ENCODE data around the gene NT5C3A. TPM values are rescaled to one million over a fixed set of nuclear protein-coding genes. Genes with fewer than 3 reads are reported as not detected.

NT5C3A gene
- total and polyA plus RNA-seq, 2 of the 13 experiments (the other 11 are each of a cell fraction or from before 2014, with no cell fraction given), result 16.9 to 34.0 TPM

GRCh38 chr7:33062782-33063443 lies 337 bp upstream of the NT5C3A start (continued):
- no peak for TF ChIP-seq E2F2 (CRISPR knock-in tag; IDR thresholded peaks at IDR 0.05; ENCODE audit: borderline replicate concordance)
- 0 out of 2 replicates have a peak, but pooled peaks have one; percentile 56 for TF ChIP-seq RARG (CRISPR knock-in tag; IDR thresholded peaks at IDR 0.05; ENCODE audit: low read depth)
- no peak for TF ChIP-seq NCOA5 (CRISPR knock-in tag; IDR thresholded peaks at IDR 0.05)
- peak; percentile 36; the same call in 1 of the 2 replicates for TF ChIP-seq ELF4 (CRISPR knock-in tag; IDR thresholded peaks at IDR 0.05; ENCODE audit: borderline replicate concordance)
- TF ChIP-seq ZNF749 (CRISPR knock-in tag; IDR thresholded peaks at IDR 0.05; ENCODE audit: borderline replicate concordance), result no peak
- TF ChIP-seq SP4 (CRISPR knock-in tag; IDR thresholded peaks at IDR 0.05), result peak; percentile 52
- TF ChIP-seq ZNF670 (CRISPR knock-in tag; IDR thresholded peaks at IDR 0.05; ENCODE audit: borderline replicate concordance), result peak; percentile 15; the same call in 1 of the 2 replicates
- TF ChIP-seq ZNF607 (CRISPR knock-in tag; IDR thresholded peaks at IDR 0.05; ENCODE audit: borderline replicate concordance), result peak; percentile 44; the same call in 1 of the 2 replicates
- TF ChIP-seq MIXL1 (CRISPR knock-in tag; IDR thresholded peaks at IDR 0.05), result 0 out of 2 replicates have a peak, but pooled peaks have one; percentile 18
- TF ChIP-seq ZNF224 (CRISPR knock-in tag; IDR thresholded peaks at IDR 0.05), result 0 out of 2 replicates have a peak, but pooled peaks have one; percentile 13
- peak; percentile 74 for TF ChIP-seq KAT8 (CRISPR knock-in tag; IDR thresholded peaks at IDR 0.05)
- no peak for TF ChIP-seq ZNF326 (CRISPR knock-in tag; IDR thresholded peaks at IDR 0.05; ENCODE audit: borderline replicate concordance)
- TF ChIP-seq TAF1 (CRISPR knock-in tag; IDR thresholded peaks at IDR 0.05), result peak; percentile 49
- peak; percentile 33; the same call in 1 of the 2 replicates for TF ChIP-seq ZNF317 (CRISPR knock-in tag; IDR thresholded peaks at IDR 0.05)
- TF ChIP-seq FOXK1 (CRISPR knock-in tag; IDR thresholded peaks at IDR 0.05; ENCODE audit: borderline replicate concordance, low read depth), result peak; percentile 78; the same call in 1 of the 2 replicates
- 0 out of 2 replicates have a peak, but pooled peaks have one; percentile 12 for TF ChIP-seq ZNF776 (CRISPR knock-in tag; IDR thresholded peaks at IDR 0.05)
- no peak for TF ChIP-seq NR3C1 (CRISPR knock-in tag; IDR thresholded peaks at IDR 0.05)
- TF ChIP-seq HMGXB3 (CRISPR knock-in tag; IDR thresholded peaks at IDR 0.05; ENCODE audit: borderline replicate concordance), result peak; percentile 41; the same call in 1 of the 2 replicates
- 0 out of 2 replicates have a peak, but pooled peaks have one; percentile 15 for TF ChIP-seq GFI1 (CRISPR knock-in tag; IDR thresholded peaks at IDR 0.05; ENCODE audit: borderline replicate concordance)
- no peak; the same call in 1 of the 2 replicates for TF ChIP-seq GTF3A (CRISPR knock-in tag; conservative IDR thresholded peaks at IDR 0.05)
- 0 out of 2 replicates have a peak, but pooled peaks have one; percentile 7 for TF ChIP-seq BCL3 (CRISPR knock-in tag; IDR thresholded peaks at IDR 0.05)
- peak; percentile 84; the same call in 1 of the 2 replicates for TF ChIP-seq TBX2 (CRISPR knock-in tag; IDR thresholded peaks at IDR 0.05; ENCODE audit: borderline replicate concordance)

All from HepG2 (cell line).